SK-N-SH treated with all-trans-retinoic acid at 6 μM for 48 hours (cell line): ENCODE results near the gene TSPAN14.
A peak's percentile ranks its signal among the peaks of the same experiment; 100 is the strongest.

Experiments
- ATAC-seq: fragments of 200-7000 bp; cut with Tn5 transposase; 3 replicates; pipeline ENCODE4 v1.9.1; 2020; ENCODE audit warnings: mild to moderate bottlenecking, moderate library complexity
- ARNTL ChIP-seq: fragments of 450-650 bp; formaldehyde crosslinking; IDR thresholded peaks from 2 replicates; pipeline ENCODE4 v1.5.0; 2020; ENCODE audit warnings: low read depth, mild to moderate bottlenecking, moderate library complexity, borderline replicate concordance
- CSDC2 ChIP-seq: fragments of 250-450 bp; sonication (Bioruptor Pico); IDR thresholded peaks from 2 replicates; pipeline ENCODE4 v1.5.0; 2020; ENCODE audit warnings: mild to moderate bottlenecking, moderate library complexity
- ESRRG ChIP-seq: fragments of 250-450 bp; sonication (Bioruptor Pico); IDR thresholded peaks from 2 replicates; pipeline ENCODE4 v1.6.1; 2021; ENCODE audit warnings: mild to moderate bottlenecking
- GLIS3 ChIP-seq: fragments of 250-450 bp; sonication (Bioruptor Pico); IDR thresholded peaks from 2 replicates; pipeline ENCODE4 v1.5.0; 2020; ENCODE audit warnings: mild to moderate bottlenecking, moderate library complexity
- ISL1 ChIP-seq: fragments of 250-450 bp; sonication (Bioruptor Pico); IDR thresholded peaks from 2 replicates; pipeline ENCODE4 v2.1.2; 2022; ENCODE audit warnings: mild to moderate bottlenecking, moderate library complexity
- OSR1 ChIP-seq: fragments of 250-450 bp; sonication (Bioruptor Pico); IDR thresholded peaks from 2 replicates; pipeline ENCODE4 v1.8.0; 2022; ENCODE audit warnings: moderate library complexity, mild to moderate bottlenecking, inconsistent platforms
- PPARA ChIP-seq: fragments of 250-450 bp; sonication (Bioruptor Pico); IDR thresholded peaks from 2 replicates; pipeline ENCODE4 v1.5.0; 2020; ENCODE audit warnings: mild to moderate bottlenecking, borderline replicate concordance
- RARB ChIP-seq: fragments of 250-450 bp; sonication (Bioruptor Pico); IDR thresholded peaks from 2 replicates; pipeline ENCODE4 v1.8.0; 2021; ENCODE audit warnings: mild to moderate bottlenecking, moderate library complexity
- TCF4 ChIP-seq: fragments of 250-450 bp; sonication (Bioruptor Pico); IDR thresholded peaks from 2 replicates; pipeline ENCODE4 v1.8.0; 2021; ENCODE audit warnings: mild to moderate bottlenecking, moderate library complexity, borderline replicate concordance
- TOX ChIP-seq: fragments of 250-450 bp; sonication (Bioruptor Pico); IDR thresholded peaks from 2 replicates; pipeline ENCODE4 v1.8.0; 2021; ENCODE audit warnings: mild to moderate bottlenecking, moderate library complexity, borderline replicate concordance
- ZFP3 ChIP-seq: fragments of 250-450 bp; sonication (Bioruptor Pico); IDR thresholded peaks from 2 replicates; pipeline ENCODE4 v1.5.0; 2020; ENCODE audit warnings: mild to moderate bottlenecking, moderate library complexity
- ZFP30 ChIP-seq: fragments of 450-650 bp; formaldehyde crosslinking; IDR thresholded peaks from 2 replicates; pipeline ENCODE4 v1.5.0; 2022; ENCODE audit warnings: mild to moderate bottlenecking, moderate library complexity
- ZNF565 ChIP-seq: fragments of 450-650 bp; formaldehyde crosslinking; conservative IDR thresholded peaks from 2 replicates; pipeline ENCODE4 v1.5.0; 2020; ENCODE audit warnings: low read depth, mild to moderate bottlenecking, moderate library complexity
- ZNF70 ChIP-seq: fragments of 450-650 bp; formaldehyde crosslinking; IDR thresholded peaks from 2 replicates; pipeline ENCODE4 v1.5.0; 2020; ENCODE audit warnings: mild to moderate bottlenecking, moderate library complexity
- ZNF8 ChIP-seq: fragments of 450-650 bp; formaldehyde crosslinking; IDR thresholded peaks from 2 replicates; pipeline ENCODE4 v1.5.0; 2020; ENCODE audit warnings: mild to moderate bottlenecking, moderate library complexity
- TF ChIP-seq, protein P1 (sequence below): fragments of 250-450 bp; sonication (Bioruptor Pico); IDR thresholded peaks from 2 replicates; pipeline ENCODE4 v1.5.0; 2020; ENCODE audit warnings: mild to moderate bottlenecking, moderate library complexity
- TF ChIP-seq, protein P2 (sequence below): fragments of 250-450 bp; sonication (Bioruptor Pico); IDR thresholded peaks from 2 replicates; pipeline ENCODE4 v1.8.0; 2020; ENCODE audit warnings: mild to moderate bottlenecking, moderate library complexity, borderline replicate concordance
- TF ChIP-seq, protein P3 (sequence below): fragments of 250-450 bp; sonication (Bioruptor Pico); IDR thresholded peaks from 2 replicates; pipeline ENCODE4 v1.5.1; 2020; ENCODE audit warnings: low read depth, mild to moderate bottlenecking, moderate library complexity

The TSPAN14 gene

DNA sequence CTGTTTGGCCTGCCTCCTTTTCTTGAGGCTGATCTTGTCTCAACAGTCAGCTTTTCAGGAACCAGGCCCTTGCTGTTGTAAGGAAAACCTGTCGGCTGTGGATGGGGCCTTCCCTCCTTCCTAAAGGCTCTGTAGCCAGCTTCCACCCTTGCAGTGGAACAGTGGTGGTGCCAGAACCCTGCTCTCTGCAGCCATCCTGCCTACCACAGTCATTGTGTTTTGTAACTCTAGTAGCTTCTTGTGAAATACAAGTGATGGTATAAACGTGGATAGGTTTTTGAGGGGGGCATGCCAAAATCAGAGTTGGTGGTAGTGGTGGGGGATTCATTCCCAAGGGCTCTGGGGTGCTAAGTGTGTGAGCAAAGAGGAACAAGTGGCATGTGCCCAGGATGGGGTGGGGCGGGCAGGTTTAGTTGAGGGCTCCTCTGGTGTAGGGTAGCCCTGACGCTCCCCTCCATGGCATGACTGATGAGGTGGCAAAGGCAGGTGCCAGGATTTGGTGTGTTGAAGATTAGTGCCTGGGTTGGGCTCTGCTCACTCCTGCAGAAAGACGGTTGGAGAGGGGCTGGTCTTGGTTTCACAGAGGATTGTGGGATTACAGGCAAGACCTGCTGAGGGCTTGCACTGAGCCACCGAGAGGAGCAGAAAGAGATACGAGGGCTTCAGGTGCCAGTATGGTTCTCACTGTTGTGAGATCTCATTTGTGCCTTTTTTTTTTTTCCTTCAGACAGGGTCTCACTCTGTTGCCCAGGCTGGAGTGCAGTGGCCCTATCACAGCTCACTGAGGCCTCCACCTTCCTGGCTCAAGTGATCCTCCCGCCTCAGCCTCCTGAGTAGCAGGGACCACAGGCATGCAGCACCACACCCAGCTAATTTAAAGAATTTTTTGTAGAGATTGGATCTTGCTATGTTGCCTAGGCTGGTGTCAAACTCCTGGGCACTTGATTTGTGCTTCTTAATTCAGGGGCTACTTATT is 7.4 kb downstream of the TSPAN14 start:
- no peak for TF ChIP-seq ZNF70 (CRISPR knock-in tag)
- no peak for TF ChIP-seq OSR1 (CRISPR knock-in tag)
- no peak for TF ChIP-seq GLIS3 (CRISPR knock-in tag)
- no peak for TF ChIP-seq ZFP30 (CRISPR knock-in tag)
- TF ChIP-seq ESRRG, result no peak
- TF ChIP-seq, protein P1, sequence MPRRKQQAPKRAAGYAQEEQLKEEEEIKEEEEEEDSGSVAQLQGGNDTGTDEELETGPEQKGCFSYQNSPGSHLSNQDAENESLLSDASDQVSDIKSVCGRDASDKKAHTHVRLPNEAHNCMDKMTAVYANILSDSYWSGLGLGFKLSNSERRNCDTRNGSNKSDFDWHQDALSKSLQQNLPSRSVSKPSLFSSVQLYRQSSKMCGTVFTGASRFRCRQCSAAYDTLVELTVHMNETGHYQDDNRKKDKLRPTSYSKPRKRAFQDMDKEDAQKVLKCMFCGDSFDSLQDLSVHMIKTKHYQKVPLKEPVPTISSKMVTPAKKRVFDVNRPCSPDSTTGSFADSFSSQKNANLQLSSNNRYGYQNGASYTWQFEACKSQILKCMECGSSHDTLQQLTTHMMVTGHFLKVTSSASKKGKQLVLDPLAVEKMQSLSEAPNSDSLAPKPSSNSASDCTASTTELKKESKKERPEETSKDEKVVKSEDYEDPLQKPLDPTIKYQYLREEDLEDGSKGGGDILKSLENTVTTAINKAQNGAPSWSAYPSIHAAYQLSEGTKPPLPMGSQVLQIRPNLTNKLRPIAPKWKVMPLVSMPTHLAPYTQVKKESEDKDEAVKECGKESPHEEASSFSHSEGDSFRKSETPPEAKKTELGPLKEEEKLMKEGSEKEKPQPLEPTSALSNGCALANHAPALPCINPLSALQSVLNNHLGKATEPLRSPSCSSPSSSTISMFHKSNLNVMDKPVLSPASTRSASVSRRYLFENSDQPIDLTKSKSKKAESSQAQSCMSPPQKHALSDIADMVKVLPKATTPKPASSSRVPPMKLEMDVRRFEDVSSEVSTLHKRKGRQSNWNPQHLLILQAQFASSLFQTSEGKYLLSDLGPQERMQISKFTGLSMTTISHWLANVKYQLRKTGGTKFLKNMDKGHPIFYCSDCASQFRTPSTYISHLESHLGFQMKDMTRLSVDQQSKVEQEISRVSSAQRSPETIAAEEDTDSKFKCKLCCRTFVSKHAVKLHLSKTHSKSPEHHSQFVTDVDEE (CRISPR knock-in tag), result no peak
- no peak for TF ChIP-seq ZFP3
- no peak for TF ChIP-seq TCF4 (CRISPR knock-in tag)
- TF ChIP-seq, protein P2, sequence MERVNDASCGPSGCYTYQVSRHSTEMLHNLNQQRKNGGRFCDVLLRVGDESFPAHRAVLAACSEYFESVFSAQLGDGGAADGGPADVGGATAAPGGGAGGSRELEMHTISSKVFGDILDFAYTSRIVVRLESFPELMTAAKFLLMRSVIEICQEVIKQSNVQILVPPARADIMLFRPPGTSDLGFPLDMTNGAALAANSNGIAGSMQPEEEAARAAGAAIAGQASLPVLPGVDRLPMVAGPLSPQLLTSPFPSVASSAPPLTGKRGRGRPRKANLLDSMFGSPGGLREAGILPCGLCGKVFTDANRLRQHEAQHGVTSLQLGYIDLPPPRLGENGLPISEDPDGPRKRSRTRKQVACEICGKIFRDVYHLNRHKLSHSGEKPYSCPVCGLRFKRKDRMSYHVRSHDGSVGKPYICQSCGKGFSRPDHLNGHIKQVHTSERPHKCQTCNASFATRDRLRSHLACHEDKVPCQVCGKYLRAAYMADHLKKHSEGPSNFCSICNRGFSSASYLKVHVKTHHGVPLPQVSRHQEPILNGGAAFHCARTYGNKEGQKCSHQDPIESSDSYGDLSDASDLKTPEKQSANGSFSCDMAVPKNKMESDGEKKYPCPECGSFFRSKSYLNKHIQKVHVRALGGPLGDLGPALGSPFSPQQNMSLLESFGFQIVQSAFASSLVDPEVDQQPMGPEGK (CRISPR knock-in tag), result no peak
- TF ChIP-seq ARNTL (CRISPR knock-in tag), result no peak
- no peak for TF ChIP-seq ZNF565 (CRISPR knock-in tag)
- TF ChIP-seq, protein P3, sequence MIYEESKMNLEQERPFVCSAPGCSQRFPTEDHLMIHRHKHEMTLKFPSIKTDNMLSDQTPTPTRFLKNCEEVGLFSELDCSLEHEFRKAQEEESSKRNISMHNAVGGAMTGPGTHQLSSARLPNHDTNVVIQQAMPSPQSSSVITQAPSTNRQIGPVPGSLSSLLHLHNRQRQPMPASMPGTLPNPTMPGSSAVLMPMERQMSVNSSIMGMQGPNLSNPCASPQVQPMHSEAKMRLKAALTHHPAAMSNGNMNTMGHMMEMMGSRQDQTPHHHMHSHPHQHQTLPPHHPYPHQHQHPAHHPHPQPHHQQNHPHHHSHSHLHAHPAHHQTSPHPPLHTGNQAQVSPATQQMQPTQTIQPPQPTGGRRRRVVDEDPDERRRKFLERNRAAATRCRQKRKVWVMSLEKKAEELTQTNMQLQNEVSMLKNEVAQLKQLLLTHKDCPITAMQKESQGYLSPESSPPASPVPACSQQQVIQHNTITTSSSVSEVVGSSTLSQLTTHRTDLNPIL (CRISPR knock-in tag), result no peak
- no peak for TF ChIP-seq CSDC2 (CRISPR knock-in tag)
- no peak for TF ChIP-seq ZNF8
- TF ChIP-seq, all 23 proteins: peak for 0

DNA sequence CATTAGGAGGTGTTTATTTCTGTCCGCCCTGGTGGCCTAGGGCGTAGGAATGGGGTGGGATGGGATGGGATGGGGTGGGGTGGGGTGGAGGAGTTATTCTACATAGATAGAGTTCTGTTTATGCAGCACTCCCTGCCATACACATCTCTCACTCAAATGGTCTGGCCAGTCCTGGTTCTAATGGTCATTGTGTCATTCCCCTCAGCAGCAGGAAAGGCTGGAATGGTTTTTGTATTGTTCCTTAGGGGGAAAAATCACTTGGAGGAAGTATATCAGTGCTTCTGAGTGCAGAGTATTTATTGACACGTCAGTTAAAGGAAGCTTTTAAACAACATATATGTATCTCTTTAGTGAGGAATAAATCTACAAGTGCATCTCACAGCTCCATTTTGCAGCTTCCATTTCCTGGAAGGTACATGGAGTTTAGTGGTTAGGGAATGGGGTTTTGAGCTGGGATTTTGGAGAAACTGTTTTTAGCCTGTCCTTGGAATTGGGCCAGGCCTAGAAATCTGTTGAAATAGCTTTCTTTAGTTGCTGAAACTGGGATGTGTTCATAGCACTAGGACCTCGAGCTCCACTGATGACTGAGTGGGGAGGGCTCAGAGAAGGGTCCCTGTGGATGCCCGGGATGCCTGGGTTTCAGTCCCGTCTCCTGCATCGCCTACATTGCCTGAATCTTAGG is 8.3 kb downstream of the TSPAN14 start:
- no peak for ATAC-seq
- no peak for TF ChIP-seq ISL1 (CRISPR knock-in tag)
- TF ChIP-seq, all 23 proteins: peak for 0

More for the DNA sequence above, 7.4 kb downstream of the TSPAN14 start:
- no peak for ATAC-seq

DNA sequence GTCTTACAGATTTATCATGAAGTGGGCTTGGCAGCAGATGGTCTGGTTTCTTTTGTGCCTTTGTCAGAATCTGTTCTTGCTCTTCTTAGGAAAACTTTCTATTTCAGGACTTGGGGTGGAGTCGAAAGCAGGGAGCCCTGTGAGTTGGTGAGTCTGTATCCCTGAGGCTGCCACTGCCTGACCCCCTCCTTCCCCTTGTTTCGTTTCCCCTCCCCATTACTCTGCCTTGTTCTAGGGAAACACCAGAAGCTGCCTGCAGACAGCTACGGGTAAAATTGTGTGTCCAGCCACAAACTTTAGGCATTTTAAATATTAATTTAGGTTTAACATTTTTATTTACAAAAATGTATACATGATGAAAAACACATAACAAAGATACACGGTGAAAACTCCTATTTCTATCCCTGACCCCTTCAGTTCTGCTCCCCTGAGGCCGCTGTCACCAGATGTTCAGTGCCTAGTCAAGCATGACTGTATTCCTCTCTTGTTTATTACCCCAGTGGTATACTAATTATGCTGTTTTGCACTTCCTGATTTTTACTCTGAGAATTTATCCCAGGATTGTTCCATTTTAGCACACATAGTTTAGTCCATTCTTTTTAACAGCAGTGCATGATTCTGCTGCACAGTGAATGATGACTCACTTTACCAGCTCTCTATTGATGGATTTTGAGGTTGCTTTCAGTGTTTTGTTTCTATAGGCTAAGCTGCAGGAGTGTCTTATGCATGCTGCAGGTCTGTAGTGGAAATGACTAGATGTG is 9.1 kb downstream of the TSPAN14 start:
- no peak for TF ChIP-seq TCF4 (CRISPR knock-in tag)
- no peak for TF ChIP-seq TOX
- TF ChIP-seq, protein P1 (CRISPR knock-in tag), result no peak
- no peak for TF ChIP-seq RARB (CRISPR knock-in tag)
- TF ChIP-seq PPARA (CRISPR knock-in tag), result no peak
- TF ChIP-seq, protein P2 (CRISPR knock-in tag), result no peak
- ATAC-seq, result peak; percentile 14; the same call in 2 of the 3 replicates
